ENCODE results near the gene TEAD1.

The TEAD1 gene

DNA sequence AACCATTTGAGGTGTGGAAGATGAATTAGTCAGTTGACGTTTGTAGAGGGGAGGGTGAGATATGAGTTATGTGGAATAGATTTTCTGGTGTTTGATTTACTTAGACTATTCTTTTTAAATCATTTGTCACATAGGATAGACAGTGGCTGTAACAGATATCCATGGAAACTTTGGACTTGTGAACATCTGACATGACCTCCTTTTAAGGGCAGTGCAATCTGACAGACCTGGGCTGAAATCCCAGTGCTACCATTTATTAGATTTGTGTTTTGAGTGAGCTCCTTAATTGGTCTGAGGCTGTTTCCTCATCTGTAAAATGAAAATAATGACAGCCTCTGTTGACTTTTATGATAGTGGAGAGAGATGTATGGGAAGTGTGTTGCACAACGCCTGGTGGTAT is 159.9 kb downstream of the TEAD1 start:
- DNase-seq (ENCODE audit: low read depth in 2 of 2), result no peak
- H3K4me3 ChIP-seq (replicated peaks in 1 of 2; ENCODE audit: low read depth in 2 of 2, low read length in 2 of 2), result no peak overlapping the region
- TF ChIP-seq, protein P1, sequence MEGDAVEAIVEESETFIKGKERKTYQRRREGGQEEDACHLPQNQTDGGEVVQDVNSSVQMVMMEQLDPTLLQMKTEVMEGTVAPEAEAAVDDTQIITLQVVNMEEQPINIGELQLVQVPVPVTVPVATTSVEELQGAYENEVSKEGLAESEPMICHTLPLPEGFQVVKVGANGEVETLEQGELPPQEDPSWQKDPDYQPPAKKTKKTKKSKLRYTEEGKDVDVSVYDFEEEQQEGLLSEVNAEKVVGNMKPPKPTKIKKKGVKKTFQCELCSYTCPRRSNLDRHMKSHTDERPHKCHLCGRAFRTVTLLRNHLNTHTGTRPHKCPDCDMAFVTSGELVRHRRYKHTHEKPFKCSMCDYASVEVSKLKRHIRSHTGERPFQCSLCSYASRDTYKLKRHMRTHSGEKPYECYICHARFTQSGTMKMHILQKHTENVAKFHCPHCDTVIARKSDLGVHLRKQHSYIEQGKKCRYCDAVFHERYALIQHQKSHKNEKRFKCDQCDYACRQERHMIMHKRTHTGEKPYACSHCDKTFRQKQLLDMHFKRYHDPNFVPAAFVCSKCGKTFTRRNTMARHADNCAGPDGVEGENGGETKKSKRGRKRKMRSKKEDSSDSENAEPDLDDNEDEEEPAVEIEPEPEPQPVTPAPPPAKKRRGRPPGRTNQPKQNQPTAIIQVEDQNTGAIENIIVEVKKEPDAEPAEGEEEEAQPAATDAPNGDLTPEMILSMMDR (IDR thresholded peaks at IDR 0.05; ENCODE audit: low read depth, low read length), result no peak

DNA sequence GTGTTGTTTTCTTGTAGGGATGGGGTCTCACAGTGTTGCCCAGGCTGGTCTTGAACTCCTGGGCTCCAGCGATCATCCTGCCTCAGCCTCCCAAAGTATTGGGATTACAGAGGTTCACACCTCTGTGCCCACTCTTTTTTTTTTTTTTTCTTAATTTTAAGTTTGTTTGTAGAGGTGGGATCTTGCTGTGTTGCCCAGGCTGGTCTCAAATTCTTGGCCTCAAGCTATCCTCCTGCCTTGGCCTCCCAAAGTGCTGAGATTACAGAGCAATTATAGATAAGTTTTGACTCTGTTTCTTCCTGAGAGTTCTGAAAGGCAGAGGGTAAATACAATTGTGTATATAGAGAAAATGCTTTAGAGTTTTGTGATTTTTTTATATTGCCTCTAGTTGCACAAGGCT is 160.4 kb downstream of the TEAD1 start:
- TF ChIP-seq, protein P1 (IDR thresholded peaks at IDR 0.05; ENCODE audit: low read depth, low read length), result no peak
- DNase-seq (ENCODE audit: low read depth in 2 of 2), result no peak
- no peak overlapping the region for H3K4me3 ChIP-seq (replicated peaks in 1 of 2; ENCODE audit: low read depth in 2 of 2, low read length in 2 of 2)

DNA sequence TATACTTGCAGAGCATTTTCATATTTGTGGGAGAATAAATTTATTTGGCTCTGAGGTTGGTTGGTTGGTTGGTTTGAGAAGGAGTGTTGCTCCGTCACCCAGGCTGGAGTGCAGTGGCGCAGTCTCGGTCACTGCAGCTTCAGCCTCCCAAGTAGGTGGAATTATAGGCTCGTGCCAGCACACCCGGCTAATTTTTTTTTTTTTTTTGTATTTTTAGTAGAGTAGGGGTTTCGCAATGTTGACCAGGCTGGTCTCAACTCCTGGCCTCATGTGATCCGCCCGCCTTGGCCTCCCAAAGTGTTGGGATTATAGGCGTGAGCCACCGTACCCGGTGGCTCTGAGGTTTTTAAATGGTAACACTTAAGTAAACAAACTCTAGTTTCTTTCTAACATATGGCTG is 161.1 kb downstream of the TEAD1 start:
- DNase-seq (ENCODE audit: low read depth in 2 of 2), result no peak
- TF ChIP-seq, protein P1 (IDR thresholded peaks at IDR 0.05; ENCODE audit: low read depth, low read length), result no peak
- no peak overlapping the region for H3K4me3 ChIP-seq (replicated peaks in 1 of 2; ENCODE audit: low read depth in 2 of 2, low read length in 2 of 2)

DNA sequence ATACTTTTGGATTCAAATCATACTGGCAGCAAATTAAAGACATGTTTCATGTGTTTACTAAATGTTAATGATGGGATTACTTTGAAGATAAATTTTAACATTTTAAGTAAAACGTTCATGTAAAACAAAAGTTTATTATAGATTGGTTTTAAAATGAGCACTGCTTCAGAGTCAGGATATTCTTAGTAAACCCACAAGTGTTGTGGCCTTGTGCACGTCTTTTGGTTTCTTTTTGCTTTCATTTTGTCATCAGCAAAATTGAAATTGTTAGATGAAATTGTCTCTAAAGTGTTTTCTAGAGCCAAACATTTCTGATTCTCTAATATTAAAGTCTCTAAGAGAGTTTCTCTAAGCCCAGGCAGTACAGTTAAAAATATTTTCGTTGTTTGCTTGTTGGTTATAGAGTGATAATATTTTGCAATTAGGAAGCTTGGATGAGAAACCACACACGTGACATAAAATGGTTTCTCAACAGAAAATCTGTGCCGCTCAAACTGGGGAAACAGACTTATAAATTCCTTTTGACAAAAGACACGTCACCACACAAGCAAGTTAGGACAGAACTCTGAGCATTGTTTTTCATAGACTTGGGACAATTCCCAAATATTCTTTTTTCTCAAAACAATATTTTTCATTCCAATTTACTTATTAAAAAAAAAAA is 164.4 kb downstream of the TEAD1 start:
- peak overlapping the region in 1 of 2 donors; percentile 1 for H3K4me3 ChIP-seq (replicated peaks in 1 of 2; ENCODE audit: low read depth in 2 of 2, low read length in 2 of 2)
- TF ChIP-seq, protein P1 (IDR thresholded peaks at IDR 0.05; ENCODE audit: low read depth, low read length), result no peak
- peak; percentile 67 to 82 for DNase-seq (ENCODE audit: low read depth in 2 of 2)

DNA sequence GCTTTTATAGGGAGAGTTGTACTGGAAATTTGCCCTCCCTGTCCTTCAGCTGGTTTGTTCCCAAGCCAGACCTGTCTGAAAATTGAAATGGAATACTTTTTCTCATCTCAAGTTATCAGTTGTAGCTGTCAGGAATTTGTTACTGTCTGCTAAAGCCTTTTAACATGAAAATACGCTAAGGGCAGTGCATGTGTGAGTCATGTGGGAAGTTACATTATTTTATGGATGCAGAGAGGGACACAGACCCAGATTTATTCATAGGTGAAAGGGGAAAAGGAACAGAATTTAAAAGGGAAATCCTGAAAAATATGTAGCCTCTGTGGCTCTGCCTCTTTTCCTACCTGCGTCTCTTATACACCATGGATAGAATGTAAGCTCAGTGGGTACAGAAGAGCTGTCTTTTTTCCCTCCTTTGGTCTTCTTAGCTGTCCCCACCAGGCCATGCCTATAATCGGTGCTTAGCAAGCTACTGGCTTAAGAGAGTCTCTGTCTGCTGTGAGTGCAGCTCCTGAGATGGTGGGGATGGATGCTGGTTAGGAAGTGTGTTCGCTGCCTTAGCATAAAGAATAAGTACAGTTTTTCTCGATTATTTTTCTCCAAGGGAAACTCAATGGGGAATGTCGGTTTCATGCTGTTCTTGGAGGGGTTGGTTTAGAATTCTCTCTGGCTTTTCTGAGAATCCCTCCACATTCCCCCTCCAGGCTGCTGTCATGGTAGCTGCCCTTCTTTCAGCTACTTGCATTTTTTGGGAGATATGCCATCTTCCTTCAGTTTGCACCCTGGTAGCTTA is 166.8 kb downstream of the TEAD1 start:
- DNase-seq (ENCODE audit: low read depth in 2 of 2), result peak in 1 of 2 donors; percentile 34
- no peak overlapping the region for H3K4me3 ChIP-seq (replicated peaks in 1 of 2; ENCODE audit: low read depth in 2 of 2, low read length in 2 of 2)
- TF ChIP-seq, protein P1 (IDR thresholded peaks at IDR 0.05; ENCODE audit: low read depth, low read length), result no peak

DNA sequence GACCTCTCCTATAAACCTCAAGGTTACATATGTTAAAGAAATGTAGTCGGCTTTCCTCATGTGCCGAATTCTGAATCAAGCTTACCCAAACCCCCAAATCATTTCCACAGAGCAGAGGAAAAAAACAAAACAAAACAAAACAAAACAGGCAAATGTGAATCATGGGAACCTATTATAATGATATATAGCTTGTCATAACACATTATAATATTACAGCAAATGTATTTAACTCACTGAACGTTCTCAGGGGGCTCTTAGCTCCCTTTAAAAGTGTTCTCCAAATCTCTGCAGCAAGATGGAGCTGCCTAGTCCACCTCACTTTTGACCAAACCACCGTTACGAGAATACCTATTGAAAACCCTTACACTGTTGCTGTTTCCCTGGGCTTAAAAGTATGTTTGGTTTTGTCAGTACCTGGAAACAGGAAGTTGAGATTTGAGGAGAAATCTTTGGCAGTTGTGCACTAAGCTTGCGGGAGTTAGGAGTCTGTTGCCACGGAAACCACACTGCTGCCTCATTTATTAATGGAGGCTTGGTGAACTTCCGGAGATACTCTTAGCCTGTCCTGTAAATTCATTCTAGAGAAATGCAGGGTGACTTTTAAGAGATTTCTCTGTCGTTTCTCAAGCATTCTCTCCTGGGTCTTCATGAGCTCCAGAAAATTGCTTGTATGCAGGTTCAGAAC is 167.9 kb downstream of the TEAD1 start:
- no peak overlapping the region for H3K4me3 ChIP-seq (replicated peaks in 1 of 2; ENCODE audit: low read depth in 2 of 2, low read length in 2 of 2)
- peak; percentile 81 for DNase-seq (ENCODE audit: low read depth in 2 of 2)
- TF ChIP-seq, protein P1 (IDR thresholded peaks at IDR 0.05; ENCODE audit: low read depth, low read length), result no peak

Data from cardiac fibroblast (primary cell).